Activated B cell treated with CpG ODN at 0.5 μM for 24 hours (primary cell): ENCODE results near the gene DCC. TPM values are rescaled to one million over a fixed set of nuclear protein-coding genes. Genes with fewer than 3 reads are reported as not detected.

Experiments used
- ATAC-seq: fragments of 200-7000 bp; cut with Tn5 transposase; one replicate; pipeline ENCODE4 v1.10.0; 2021; ENCODE audit warnings: low read depth, mild to moderate bottlenecking, moderate library complexity
- CTCF ChIA-PET: fragments of 350-600 bp; sonication (Branson Sonifier 250); formaldehyde crosslinking; loops from one replicate; lab custom pipeline; 2021; ENCODE audit warnings: antibody characterized with exemption; lab: Charles Lee
- POLR2A ChIA-PET: fragments of 350-600 bp; sonication (Branson Sonifier 250); formaldehyde crosslinking; loops from one replicate; lab custom pipeline; 2021; ENCODE audit warnings: antibody characterized with exemption; lab: Charles Lee
- DNase-seq: peaks from one replicate; pipeline ENCODE4 v3.0.0; 2022
- H3K27ac Mint-ChIP-seq: one replicate; pipeline ENCODE4 v1.8.0; 2020; ENCODE audit warnings: mixed read lengths
- H3K27me3 Mint-ChIP-seq: one replicate; pipeline ENCODE4 v1.8.0; 2021; ENCODE audit warnings: mixed read lengths
- H3K36me3 Mint-ChIP-seq: one replicate; pipeline ENCODE4 v1.8.0; 2021; ENCODE audit warnings: low read depth, mixed read lengths
- H3K4me1 Mint-ChIP-seq: one replicate; pipeline ENCODE4 v1.8.0; 2021; ENCODE audit warnings: mixed read lengths
- H3K4me3 Mint-ChIP-seq: one replicate; pipeline ENCODE4 v1.8.0; 2020; ENCODE audit warnings: mild to moderate bottlenecking, mixed read lengths
- H3K9me3 Mint-ChIP-seq: one replicate; pipeline ENCODE4 v1.8.0; 2020; ENCODE audit warnings: mixed read lengths
- CTCF ChIP-seq: fragments of 200-600 bp; IDR thresholded peaks from one replicate; pipeline ENCODE4 v1.8.0; 2022; ENCODE audit warnings: antibody characterized with exemption, mild to moderate bottlenecking
- intact Hi-C: fragments of 100-400 bp; cut with micrococcal nuclease; formaldehyde crosslinking; loops from one replicate; pipeline ENCODE4 v1.15.1; 2024
- total RNA-seq: library from RNA; stranded (reverse); gene quantifications from 2 replicates; pipeline ENCODE4 v1.2.3, GENCODE V29; 2022

The DCC gene
- total RNA-seq, 1 donor from 2014 or later: not detected

- no peak overlapping the region for H3K4me3 Mint-ChIP-seq
- ChIA-PET POLR2A (no interaction called here), CTCF (no interaction called here)
- no peak for TF ChIP-seq CTCF
- ATAC-seq (no peak), DNase-seq (no peak)
- H3K27ac Mint-ChIP-seq: no peak overlapping the region
- H3K9me3 Mint-ChIP-seq: no peaks in the 10 kb centered on the region
- no peaks in the 10 kb centered on the region for H3K36me3 Mint-ChIP-seq
- intact Hi-C loops: no loop called here
- no peaks in the 10 kb centered on the region for H3K4me1 Mint-ChIP-seq
- no peaks in the 10 kb centered on the region for H3K27me3 Mint-ChIP-seq
Measured at GRCh38 chr18:52914148-52914547, 574.2 kb downstream of the DCC start.

- ChIA-PET CTCF (no interaction called here), POLR2A (no interaction called here)
- ATAC-seq (no peak), DNase-seq (no peak)
- Mint-ChIP-seq H3K9me3 (peaks cover 3% of the 10 kb centered on the region), H3K27me3 (no peaks in the 10 kb centered on the region), H3K36me3 (no peaks in the 10 kb centered on the region), H3K27ac (no peak overlapping the region), H3K4me3 (no peak overlapping the region), H3K4me1 (no peaks in the 10 kb centered on the region)
- intact Hi-C loops: no loop called here
- no peak for TF ChIP-seq CTCF
Measured at GRCh38 chr18:52920665-52921064, 580.7 kb downstream of the DCC start.

GRCh38 chr18:52933356-52933755, 593.4 kb downstream of the DCC start:
- Mint-ChIP-seq H3K9me3 (peaks cover 2% of the 10 kb centered on the region), H3K27ac (no peak overlapping the region), H3K4me3 (no peak overlapping the region), H3K36me3 (no peaks in the 10 kb centered on the region), H3K27me3 (no peaks in the 10 kb centered on the region), H3K4me1 (no peaks in the 10 kb centered on the region)
- TF ChIP-seq CTCF: no peak
- ATAC-seq (no peak), DNase-seq (no peak)
- intact Hi-C loops: no loop called here
- POLR2A ChIA-PET: no interaction called here
- CTCF ChIA-PET: no interaction called here

GRCh38 chr18:52936931-52937330, 596.9 kb downstream of the DCC start:
- Mint-ChIP-seq H3K27me3 (no peaks in the 10 kb centered on the region), H3K27ac (no peak overlapping the region), H3K4me3 (no peak overlapping the region), H3K9me3 (peaks cover 2% of the 10 kb centered on the region), H3K4me1 (no peaks in the 10 kb centered on the region), H3K36me3 (no peaks in the 10 kb centered on the region)
- TF ChIP-seq CTCF: no peak
- CTCF ChIA-PET: no interaction called here
- intact Hi-C loops: no loop called here
- ATAC-seq: no peak
- DNase-seq: no peak
- POLR2A ChIA-PET: no interaction called here

- intact Hi-C loops: no loop called here
- ChIA-PET CTCF (no interaction called here), POLR2A (no interaction called here)
Measured at GRCh38 chr18:52937840-52938239, 597.8 kb downstream of the DCC start.

More at GRCh38 chr18:52937840-52938239, 597.8 kb downstream of the DCC start:
- Mint-ChIP-seq H3K36me3 (no peaks in the 10 kb centered on the region), H3K4me3 (no peak overlapping the region), H3K27me3 (no peaks in the 10 kb centered on the region), H3K4me1 (no peaks in the 10 kb centered on the region), H3K9me3 (peaks cover 2% of the 10 kb centered on the region), H3K27ac (no peak overlapping the region)
- TF ChIP-seq CTCF: no peak
- no peak for DNase-seq
- ATAC-seq: no peak
